SW480 (cell line): ENCODE results near the gene FRMD4A.
"Not testable (repeated sequence)": the region's sequence is repeated elsewhere in the genome, so short reads cannot be mapped to it uniquely, and the experiment has no call there.

Experiments
- DNase-seq: peaks from one replicate; pipeline ENCODE4 v3.0.0-alpha.2; 2016; ENCODE audit warnings: low spot score

Gene FRMD4A

GRCh38 chr10:14146025-14146424 lies 184.7 kb downstream of the FRMD4A start:
- no peak for DNase-seq

- no peak for DNase-seq
Measured at GRCh38 chr10:14144451-14144850, 186.3 kb downstream of the FRMD4A start.

- no peak for DNase-seq
Measured at GRCh38 chr10:14142606-14143250, 188.0 kb downstream of the FRMD4A start.

- DNase-seq, result no peak
Measured at GRCh38 chr10:14141283-14141682, 189.4 kb downstream of the FRMD4A start.

- no peak for DNase-seq
Measured at GRCh38 chr10:14137391-14137790, 193.3 kb downstream of the FRMD4A start.

- DNase-seq, result not testable (repeated sequence)
Measured at GRCh38 chr10:14135196-14135595, 195.5 kb downstream of the FRMD4A start.

GRCh38 chr10:14134275-14134674 lies 196.4 kb downstream of the FRMD4A start:
- no peak for DNase-seq

GRCh38 chr10:14131261-14131960 lies 199.3 kb downstream of the FRMD4A start:
- DNase-seq, result no peak

- no peak for DNase-seq
Measured at GRCh38 chr10:14129770-14130169, 201.0 kb downstream of the FRMD4A start.

GRCh38 chr10:14128519-14128918 lies 202.2 kb downstream of the FRMD4A start:
- DNase-seq, result no peak

GRCh38 chr10:14126697-14127440 lies 203.9 kb downstream of the FRMD4A start:
- DNase-seq, result no peak

- no peak for DNase-seq
Measured at GRCh38 chr10:14125564-14125963, 205.2 kb downstream of the FRMD4A start.

GRCh38 chr10:14124941-14125340 lies 205.8 kb downstream of the FRMD4A start:
- no peak for DNase-seq

- DNase-seq, result no peak
Measured at GRCh38 chr10:14123139-14123538, 207.6 kb downstream of the FRMD4A start.

GRCh38 chr10:14120812-14121211 lies 209.9 kb downstream of the FRMD4A start:
- DNase-seq, result no peak

GRCh38 chr10:14118953-14119352 lies 211.8 kb downstream of the FRMD4A start:
- no peak for DNase-seq

GRCh38 chr10:14116837-14117236 lies 213.9 kb downstream of the FRMD4A start:
- no peak for DNase-seq

- no peak for DNase-seq
Measured at GRCh38 chr10:14116021-14116420, 214.7 kb downstream of the FRMD4A start.

- no peak for DNase-seq
Measured at GRCh38 chr10:14114791-14115190, 215.9 kb downstream of the FRMD4A start.

GRCh38 chr10:14112056-14112455 lies 218.7 kb downstream of the FRMD4A start:
- DNase-seq, result no peak

GRCh38 chr10:14111208-14111607 lies 219.5 kb downstream of the FRMD4A start:
- no peak for DNase-seq

- DNase-seq, result no peak
Measured at GRCh38 chr10:14106828-14107227, 223.9 kb downstream of the FRMD4A start.

- no peak for DNase-seq
Measured at GRCh38 chr10:14102056-14102455, 228.7 kb downstream of the FRMD4A start.
